SK-N-SH treated with all-trans-retinoic acid at 6 μM for 48 hours (cell line): ENCODE data around the gene C22orf39.

ENCODE experiments used
- ATAC-seq: fragments of 200-7000 bp; cut with Tn5 transposase; 3 replicates; pipeline ENCODE4 v1.9.1; 2020; ENCODE audit warnings: mild to moderate bottlenecking, moderate library complexity
- ARNTL ChIP-seq: fragments of 450-650 bp; formaldehyde crosslinking; IDR thresholded peaks from 2 replicates; pipeline ENCODE4 v1.5.0; 2020; ENCODE audit warnings: low read depth, mild to moderate bottlenecking, moderate library complexity, borderline replicate concordance
- BACH2 ChIP-seq: fragments of 250-450 bp; sonication (Bioruptor Pico); IDR thresholded peaks from 2 replicates; pipeline ENCODE4 v1.9.0; 2021; ENCODE audit warnings: mild to moderate bottlenecking, borderline replicate concordance
- CSDC2 ChIP-seq: fragments of 250-450 bp; sonication (Bioruptor Pico); IDR thresholded peaks from 2 replicates; pipeline ENCODE4 v1.5.0; 2020; ENCODE audit warnings: mild to moderate bottlenecking, moderate library complexity
- ESRRG ChIP-seq: fragments of 250-450 bp; sonication (Bioruptor Pico); IDR thresholded peaks from 2 replicates; pipeline ENCODE4 v1.6.1; 2021; ENCODE audit warnings: mild to moderate bottlenecking
- GLIS3 ChIP-seq: fragments of 250-450 bp; sonication (Bioruptor Pico); IDR thresholded peaks from 2 replicates; pipeline ENCODE4 v1.5.0; 2020; ENCODE audit warnings: mild to moderate bottlenecking, moderate library complexity
- ISL1 ChIP-seq: fragments of 250-450 bp; sonication (Bioruptor Pico); IDR thresholded peaks from 2 replicates; pipeline ENCODE4 v2.1.2; 2022; ENCODE audit warnings: mild to moderate bottlenecking, moderate library complexity
- PATZ1 ChIP-seq: fragments of 250-450 bp; sonication (Bioruptor Pico); IDR thresholded peaks from 2 replicates; pipeline ENCODE4 v1.8.0; 2020; ENCODE audit warnings: mild to moderate bottlenecking, moderate library complexity, borderline replicate concordance
- POU6F1 ChIP-seq: fragments of 250-450 bp; sonication (Bioruptor Pico); IDR thresholded peaks from 2 replicates; pipeline ENCODE4 v1.8.0; 2021; ENCODE audit warnings: low read depth, mild to moderate bottlenecking, moderate library complexity, borderline replicate concordance
- PPARA ChIP-seq: fragments of 250-450 bp; sonication (Bioruptor Pico); IDR thresholded peaks from 2 replicates; pipeline ENCODE4 v1.5.0; 2020; ENCODE audit warnings: mild to moderate bottlenecking, borderline replicate concordance
- RARB ChIP-seq: fragments of 250-450 bp; sonication (Bioruptor Pico); IDR thresholded peaks from 2 replicates; pipeline ENCODE4 v1.8.0; 2021; ENCODE audit warnings: mild to moderate bottlenecking, moderate library complexity
- SNAI2 ChIP-seq: fragments of 250-450 bp; sonication (Bioruptor Pico); IDR thresholded peaks from 2 replicates; pipeline ENCODE4 v1.5.0; 2020; ENCODE audit warnings: mild to moderate bottlenecking, moderate library complexity
- TCF4 ChIP-seq: fragments of 250-450 bp; sonication (Bioruptor Pico); IDR thresholded peaks from 2 replicates; pipeline ENCODE4 v1.8.0; 2021; ENCODE audit warnings: mild to moderate bottlenecking, moderate library complexity, borderline replicate concordance
- TOX ChIP-seq: fragments of 250-450 bp; sonication (Bioruptor Pico); IDR thresholded peaks from 2 replicates; pipeline ENCODE4 v1.8.0; 2021; ENCODE audit warnings: mild to moderate bottlenecking, moderate library complexity, borderline replicate concordance
- TSHZ2 ChIP-seq: fragments of 250-450 bp; sonication (Bioruptor Pico); IDR thresholded peaks from 2 replicates; pipeline ENCODE4 v1.5.0; 2020; ENCODE audit warnings: mild to moderate bottlenecking, moderate library complexity
- ZC3H10 ChIP-seq: fragments of 250-450 bp; sonication (Bioruptor Pico); IDR thresholded peaks from 2 replicates; pipeline ENCODE4 v1.5.1; 2021; ENCODE audit warnings: mild to moderate bottlenecking, moderate library complexity
- ZFP3 ChIP-seq: fragments of 250-450 bp; sonication (Bioruptor Pico); IDR thresholded peaks from 2 replicates; pipeline ENCODE4 v1.5.0; 2020; ENCODE audit warnings: mild to moderate bottlenecking, moderate library complexity
- ZFP30 ChIP-seq: fragments of 450-650 bp; formaldehyde crosslinking; IDR thresholded peaks from 2 replicates; pipeline ENCODE4 v1.5.0; 2022; ENCODE audit warnings: mild to moderate bottlenecking, moderate library complexity
- ZNF565 ChIP-seq: fragments of 450-650 bp; formaldehyde crosslinking; conservative IDR thresholded peaks from 2 replicates; pipeline ENCODE4 v1.5.0; 2020; ENCODE audit warnings: low read depth, mild to moderate bottlenecking, moderate library complexity
- ZNF70 ChIP-seq: fragments of 450-650 bp; formaldehyde crosslinking; IDR thresholded peaks from 2 replicates; pipeline ENCODE4 v1.5.0; 2020; ENCODE audit warnings: mild to moderate bottlenecking, moderate library complexity
- ZNF8 ChIP-seq: fragments of 450-650 bp; formaldehyde crosslinking; IDR thresholded peaks from 2 replicates; pipeline ENCODE4 v1.5.0; 2020; ENCODE audit warnings: mild to moderate bottlenecking, moderate library complexity
- TF ChIP-seq, protein P1 (sequence below): fragments of 250-450 bp; sonication (Bioruptor Pico); IDR thresholded peaks from 2 replicates; pipeline ENCODE4 v1.5.1; 2021; ENCODE audit warnings: mild to moderate bottlenecking, moderate library complexity

Gene C22orf39

GRCh38 chr22:19470010-19470409, 22.5 kb upstream of the C22orf39 start:
- ATAC-seq: no peak
- TF ChIP-seq ZNF8 (CRISPR knock-in tag): no peak
- TF ChIP-seq CSDC2 (CRISPR knock-in tag): no peak
- TF ChIP-seq PPARA: no peak
- TF ChIP-seq TSHZ2 (CRISPR knock-in tag): no peak
- no peak for TF ChIP-seq ESRRG (CRISPR knock-in tag)
- no peak for TF ChIP-seq ZC3H10 (CRISPR knock-in tag)
- no peak for TF ChIP-seq ZNF565
- TF ChIP-seq TCF4 (CRISPR knock-in tag): no peak
- TF ChIP-seq ZFP30 (CRISPR knock-in tag): no peak
- no peak for TF ChIP-seq BACH2 (CRISPR knock-in tag)
- no peak for TF ChIP-seq PATZ1 (CRISPR knock-in tag)
- TF ChIP-seq RARB (CRISPR knock-in tag): no peak
- TF ChIP-seq GLIS3 (CRISPR knock-in tag): no peak
- no peak for TF ChIP-seq ZNF70 (CRISPR knock-in tag)
- TF ChIP-seq POU6F1 (CRISPR knock-in tag): no peak
- TF ChIP-seq ISL1 (CRISPR knock-in tag): no peak
- TF ChIP-seq, protein P1, sequence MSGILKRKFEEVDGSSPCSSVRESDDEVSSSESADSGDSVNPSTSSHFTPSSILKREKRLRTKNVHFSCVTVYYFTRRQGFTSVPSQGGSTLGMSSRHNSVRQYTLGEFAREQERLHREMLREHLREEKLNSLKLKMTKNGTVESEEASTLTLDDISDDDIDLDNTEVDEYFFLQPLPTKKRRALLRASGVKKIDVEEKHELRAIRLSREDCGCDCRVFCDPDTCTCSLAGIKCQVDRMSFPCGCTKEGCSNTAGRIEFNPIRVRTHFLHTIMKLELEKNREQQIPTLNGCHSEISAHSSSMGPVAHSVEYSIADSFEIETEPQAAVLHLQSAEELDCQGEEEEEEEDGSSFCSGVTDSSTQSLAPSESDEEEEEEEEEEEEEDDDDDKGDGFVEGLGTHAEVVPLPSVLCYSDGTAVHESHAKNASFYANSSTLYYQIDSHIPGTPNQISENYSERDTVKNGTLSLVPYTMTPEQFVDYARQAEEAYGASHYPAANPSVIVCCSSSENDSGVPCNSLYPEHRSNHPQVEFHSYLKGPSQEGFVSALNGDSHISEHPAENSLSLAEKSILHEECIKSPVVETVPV (CRISPR knock-in tag): no peak

DNA sequence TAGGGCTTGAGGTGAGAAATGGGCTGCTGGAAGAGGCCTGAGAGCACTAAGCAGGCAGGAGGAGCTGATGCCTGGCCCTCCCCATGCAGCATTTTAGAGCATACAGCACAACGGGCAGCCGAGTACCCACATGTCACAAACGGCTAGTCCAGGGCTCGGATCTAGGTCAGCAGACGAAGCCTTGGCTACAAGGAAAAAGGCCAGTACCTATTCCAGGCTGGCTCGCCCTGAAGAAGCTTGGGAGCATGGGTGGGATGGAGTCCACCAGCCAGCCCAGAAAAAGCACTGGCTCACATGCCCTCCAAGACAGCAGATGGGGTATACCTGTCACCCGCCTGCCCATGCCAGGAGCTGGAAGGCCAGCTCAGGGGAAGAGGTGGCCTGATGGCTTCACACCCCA, 21.9 kb upstream of the C22orf39 start:
- TF ChIP-seq ZFP3 (no peak), RARB (CRISPR knock-in tag) (no peak), ESRRG (CRISPR knock-in tag) (no peak), TOX (CRISPR knock-in tag) (no peak), SNAI2 (CRISPR knock-in tag) (no peak), ZC3H10 (CRISPR knock-in tag) (no peak), ARNTL (CRISPR knock-in tag) (no peak)
- no peak; the same call in 2 of the 3 replicates for ATAC-seq

GRCh38 chr22:19467912-19468311, 20.4 kb upstream of the C22orf39 start:
- TF ChIP-seq ZNF70 (CRISPR knock-in tag) (no peak), POU6F1 (CRISPR knock-in tag) (no peak), ZC3H10 (CRISPR knock-in tag) (no peak), CSDC2 (CRISPR knock-in tag) (no peak), TCF4 (CRISPR knock-in tag) (no peak), ARNTL (CRISPR knock-in tag) (no peak)
- TF ChIP-seq, all 23 proteins: peak for 0
- ATAC-seq: no peak
